Thymus (tissue), 11 donors: ENCODE data around the gene CPVL. TPM values are rescaled to one million over a fixed set of nuclear protein-coding genes. Genes with fewer than 3 reads are reported as not detected.

Experiments
- DNase-seq, 9 donors: peaks; one replicate each; pipeline ENCODE4 v3.0.0-alpha.2; 2013; ENCODE audit warnings: low spot score in 9 of 9, low read depth in 6 of 9, missing footprints in 1 of 9
- H3K27ac ChIP-seq, 2 donors: one replicate each; pipeline ENCODE4 v1.5.1; 2013; ENCODE audit warnings: control low read depth in 1 of 2, low read depth in 1 of 2, low read length in 1 of 2, mild to moderate bottlenecking in 1 of 2, moderate library complexity in 1 of 2
- H3K27me3 ChIP-seq, 2 donors: one replicate each; pipeline ENCODE4 v1.5.1; 2013; ENCODE audit warnings: low read length in 1 of 2; ENCODE audit not compliant: control insufficient read depth in 2 of 2, insufficient read depth in 1 of 2
- H3K36me3 ChIP-seq, 2 donors: one replicate each; pipeline ENCODE4 v1.5.1; 2013; ENCODE audit warnings: low read length in 1 of 2, mild to moderate bottlenecking in 1 of 2, moderate library complexity in 1 of 2; ENCODE audit not compliant: control insufficient read depth in 2 of 2, insufficient read depth in 2 of 2
- H3K4me1 ChIP-seq, 2 donors: one replicate each; pipeline ENCODE4 v1.5.1; 2013; ENCODE audit warnings: low read length in 2 of 2; ENCODE audit not compliant: control insufficient read depth in 2 of 2, insufficient read depth in 2 of 2
- H3K4me3 ChIP-seq, 2 donors: one replicate each; pipeline ENCODE4 v1.5.1; 2013; ENCODE audit warnings: low read length in 2 of 2, control low read depth in 1 of 2, mild to moderate bottlenecking in 1 of 2
- H3K9me3 ChIP-seq, 2 donors: one replicate each; pipeline ENCODE4 v1.5.1; 2013; ENCODE audit warnings: low read length in 1 of 2, mild to moderate bottlenecking in 1 of 2; ENCODE audit not compliant: control insufficient read depth in 2 of 2, insufficient read depth in 1 of 2
- WGBS: extraction: QIAGEN DNeasy Blood & Tissue Kit; methylation state at CpG from one replicate; pipeline ENCODE4 v1.1.7; 2013; 5-methylcytosine and 5-hydroxymethylcytosine counted together
- polyA plus RNA-seq: library from polyadenylated mRNA; stranded (reverse); fragments of 200-250 nt; gene quantifications from one replicate; pipeline ENCODE4 v1.2.3, GENCODE V29; 2013
- total RNA-seq: library from RNA; stranded (reverse); fragments of 120-200 nt; gene quantifications from one replicate; pipeline ENCODE4 v1.2.4, GENCODE V29; 2013
- donor health status: healthy.

CPVL gene
- total and polyA plus RNA-seq, 2 donors, result 112 to 125 TPM

DNA sequence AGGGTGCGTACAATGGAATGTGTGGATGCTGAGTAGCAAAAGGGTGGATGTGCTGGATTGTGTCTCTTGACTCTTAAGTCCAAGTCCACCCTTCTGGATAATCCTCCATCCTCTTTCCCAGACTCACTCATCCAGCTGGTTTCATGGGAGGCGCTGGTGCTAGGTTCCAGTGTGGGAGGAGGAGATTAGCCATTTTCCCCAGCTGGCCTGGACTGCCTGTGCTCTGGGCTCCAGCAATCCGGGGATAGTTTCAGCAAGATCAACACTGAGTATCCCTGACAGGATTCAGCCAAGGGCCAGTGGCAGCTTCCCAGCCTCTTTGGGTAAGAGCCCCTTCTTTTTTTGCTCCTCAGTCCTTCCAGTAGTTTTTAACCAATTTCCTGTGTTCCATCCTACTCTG lies 166.6 kb downstream of the CPVL start:
- no peaks in the 10 kb centered on the region for H3K4me1 ChIP-seq
- DNase-seq, result no peak
- H3K27ac ChIP-seq, result no peak overlapping the region
- WGBS, result 94% methylated on average over 3 of the region's 3 CpGs
- no peaks in the 10 kb centered on the region for H3K36me3 ChIP-seq
- H3K4me3 ChIP-seq, result no peak overlapping the region
- no peaks in the 10 kb centered on the region for H3K9me3 ChIP-seq
- no peaks in the 10 kb centered on the region for H3K27me3 ChIP-seq

GRCh38 chr7:28977881-28978280 lies 168.5 kb downstream of the CPVL start:
- no peak overlapping the region for H3K27ac ChIP-seq
- H3K36me3 ChIP-seq, result no peaks in the 10 kb centered on the region
- H3K9me3 ChIP-seq, result no peaks in the 10 kb centered on the region
- no peak overlapping the region for H3K4me3 ChIP-seq
- no peaks in the 10 kb centered on the region for H3K27me3 ChIP-seq
- no peaks in the 10 kb centered on the region for H3K4me1 ChIP-seq
- DNase-seq, result no peak
- 93% methylated on average over 1 of the region's 1 CpG for WGBS

- DNase-seq, result no peak
- H3K4me1 ChIP-seq, result no peaks in the 10 kb centered on the region
- no peaks in the 10 kb centered on the region for H3K36me3 ChIP-seq
- H3K4me3 ChIP-seq, result no peak overlapping the region
- no peaks in the 10 kb centered on the region for H3K9me3 ChIP-seq
- 98% methylated on average over 3 of the region's 3 CpGs for WGBS
- H3K27me3 ChIP-seq, result no peaks in the 10 kb centered on the region
- no peak overlapping the region for H3K27ac ChIP-seq
These were observed 170.3 kb downstream of the CPVL start for GRCh38 chr7:28976022-28976421.

GRCh38 chr7:28973591-28973990 lies 172.7 kb downstream of the CPVL start:
- Histone ChIP-seq H3K4me3 (no peak overlapping the region), H3K36me3 (no peaks in the 10 kb centered on the region), H3K4me1 (no peaks in the 10 kb centered on the region), H3K27me3 (no peaks in the 10 kb centered on the region), H3K9me3 (no peaks in the 10 kb centered on the region), H3K27ac (no peak overlapping the region)
- no peak for DNase-seq
- WGBS, result 98% methylated on average over 3 of the region's 3 CpGs

DNA sequence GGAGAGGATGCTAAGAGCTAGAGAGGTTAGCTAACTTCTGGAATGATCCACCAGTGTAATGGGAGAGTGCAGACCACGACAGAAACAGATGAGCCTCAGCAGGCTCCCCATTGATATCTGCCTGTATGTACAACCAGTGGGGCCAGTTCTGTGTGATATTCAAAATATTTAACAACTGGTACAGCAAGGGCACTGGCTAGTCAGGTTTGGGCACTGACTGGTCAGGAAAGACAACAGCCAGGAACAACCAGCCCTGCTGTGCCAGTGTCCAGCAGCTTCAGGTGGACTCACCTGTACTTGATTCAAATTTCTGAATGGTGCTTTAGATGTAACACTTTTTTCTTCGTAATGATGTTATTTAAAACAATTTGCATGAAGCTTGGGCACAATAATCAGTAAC lies 182.3 kb downstream of the CPVL start:
- Histone ChIP-seq H3K4me1 (peaks cover 5 to 13% of the 10 kb centered on the region in 2 donors), H3K36me3 (no peaks in the 10 kb centered on the region), H3K4me3 (no peak overlapping the region), H3K9me3 (no peaks in the 10 kb centered on the region), H3K27me3 (peaks cover 8 to 30% of the 10 kb centered on the region in 2 donors), H3K27ac (no peak overlapping the region)
- no peak for DNase-seq
- WGBS, result 93% methylated on average over 2 of the region's 2 CpGs

GRCh38 chr7:28961972-28962371 lies 184.4 kb downstream of the CPVL start:
- no peak overlapping the region for H3K27ac ChIP-seq
- no peak for DNase-seq
- no peaks in the 10 kb centered on the region for H3K36me3 ChIP-seq
- 93% methylated on average over 5 of the region's 5 CpGs for WGBS
- peaks cover 26 to 51% of the 10 kb centered on the region in 2 donors for H3K27me3 ChIP-seq
- peaks cover 11 to 25% of the 10 kb centered on the region in 2 donors for H3K4me1 ChIP-seq
- no peak overlapping the region for H3K4me3 ChIP-seq
- H3K9me3 ChIP-seq, result peaks cover 0 to 11% of the 10 kb centered on the region in 2 donors

- Histone ChIP-seq H3K4me3 (no peak overlapping the region), H3K36me3 (no peaks in the 10 kb centered on the region), H3K27me3 (peaks cover 43 to 68% of the 10 kb centered on the region in 2 donors), H3K4me1 (peaks cover 13 to 37% of the 10 kb centered on the region in 2 donors), H3K9me3 (peaks cover 0 to 16% of the 10 kb centered on the region in 2 donors), H3K27ac (no peak overlapping the region)
- 92% methylated on average over 7 of the region's 7 CpGs for WGBS
- no peak for DNase-seq
These were observed 186.1 kb downstream of the CPVL start for GRCh38 chr7:28960071-28960840.

GRCh38 chr7:28958980-28959347 lies 187.4 kb downstream of the CPVL start:
- Histone ChIP-seq H3K4me1 (peaks cover 13 to 38% of the 10 kb centered on the region in 2 donors), H3K27me3 (peaks cover 52 to 81% of the 10 kb centered on the region in 2 donors), H3K27ac (no peak overlapping the region), H3K4me3 (no peak overlapping the region), H3K9me3 (peaks cover 0 to 16% of the 10 kb centered on the region in 2 donors), H3K36me3 (no peaks in the 10 kb centered on the region)
- 74% methylated on average over 6 of the region's 6 CpGs for WGBS
- peak in 1 of 9 donors; percentile 4 for DNase-seq

GRCh38 chr7:28958235-28958979 lies 187.9 kb downstream of the CPVL start, which contains the start of gene TRIL:
TRIL (minus strand) TSS chr7:28958330; CDS start chr7:28958046, 284 bp downstream.
- Histone ChIP-seq H3K4me3 (peak within 1 kb of the TSS; percentile 15 to 26), H3K4me1 (peaks cover 13 to 38% of the 10 kb centered on the region in 2 donors), H3K27ac (no peak within 1 kb of the TSS), H3K9me3 (peaks cover 0 to 16% of the 10 kb centered on the region in 2 donors), H3K27me3 (peaks cover 54 to 86% of the 10 kb centered on the region in 2 donors), H3K36me3 (no peaks in the 10 kb centered on the region)
- peak in 3 of 9 donors; percentile 14 to 56 (median 33) for DNase-seq
- 9% methylated on average over 66 of the region's 66 CpGs for WGBS
